ENCODE results near the gene IMMT. TPM values are rescaled to one million over a fixed set of nuclear protein-coding genes. Genes with fewer than 3 reads are reported as not detected.

The IMMT gene
- total and polyA plus RNA-seq, 9 of the 15 experiments (the other 6 are each of a cell fraction or from before 2014, with no cell fraction given) = 119 to 294 (median 140) TPM

DNA sequence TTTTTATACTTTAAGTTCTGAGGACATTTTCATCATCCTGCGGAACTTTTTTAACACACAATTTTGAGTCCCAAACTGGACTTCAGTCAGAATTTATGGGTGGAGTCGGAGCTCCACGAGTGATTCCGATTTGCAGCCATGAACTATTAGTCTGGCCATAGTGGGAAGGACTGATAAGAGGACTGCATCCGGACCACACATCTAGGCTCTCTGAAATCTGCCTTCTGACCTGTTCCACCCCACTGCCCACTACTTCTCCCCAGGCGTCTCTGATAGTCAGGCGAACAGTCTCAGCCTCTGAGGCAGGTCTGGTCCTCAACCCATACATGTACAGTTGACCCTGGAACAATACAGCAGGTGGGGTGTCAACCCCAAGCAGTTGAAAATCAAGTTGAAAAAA lies 9.2 kb upstream of the IMMT start (continued):
- TF ChIP-seq, protein P1, sequence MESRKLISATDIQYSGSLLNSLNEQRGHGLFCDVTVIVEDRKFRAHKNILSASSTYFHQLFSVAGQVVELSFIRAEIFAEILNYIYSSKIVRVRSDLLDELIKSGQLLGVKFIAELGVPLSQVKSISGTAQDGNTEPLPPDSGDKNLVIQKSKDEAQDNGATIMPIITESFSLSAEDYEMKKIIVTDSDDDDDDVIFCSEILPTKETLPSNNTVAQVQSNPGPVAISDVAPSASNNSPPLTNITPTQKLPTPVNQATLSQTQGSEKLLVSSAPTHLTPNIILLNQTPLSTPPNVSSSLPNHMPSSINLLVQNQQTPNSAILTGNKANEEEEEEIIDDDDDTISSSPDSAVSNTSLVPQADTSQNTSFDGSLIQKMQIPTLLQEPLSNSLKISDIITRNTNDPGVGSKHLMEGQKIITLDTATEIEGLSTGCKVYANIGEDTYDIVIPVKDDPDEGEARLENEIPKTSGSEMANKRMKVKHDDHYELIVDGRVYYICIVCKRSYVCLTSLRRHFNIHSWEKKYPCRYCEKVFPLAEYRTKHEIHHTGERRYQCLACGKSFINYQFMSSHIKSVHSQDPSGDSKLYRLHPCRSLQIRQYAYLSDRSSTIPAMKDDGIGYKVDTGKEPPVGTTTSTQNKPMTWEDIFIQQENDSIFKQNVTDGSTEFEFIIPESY (CRISPR knock-in tag; IDR thresholded peaks at IDR 0.05) = no peak
- no peak for TF ChIP-seq TAF15 (IDR thresholded peaks at IDR 0.05; ENCODE audit: low read depth, low read length)
- no peak for TF ChIP-seq NFYB (IDR thresholded peaks at IDR 0.05; ENCODE audit: extremely low read depth, insufficient read length)
- peak; percentile 56; the same call in 1 of the 2 replicates for TF ChIP-seq GATAD2B (IDR thresholded peaks at IDR 0.05; ENCODE audit: borderline replicate concordance)
- TF ChIP-seq NFRKB (IDR thresholded peaks at IDR 0.05; ENCODE audit: low read depth) = no peak
- TF ChIP-seq HNRNPH1 (optimal IDR thresholded peaks at IDR 0.05; ENCODE audit: low read depth, low read length) = no peak
- TF ChIP-seq JUN (IDR thresholded peaks at IDR 0.05; ENCODE audit: borderline replicate concordance, low read depth, low read length) = no peak
- no peak for TF ChIP-seq JUN (CRISPR knock-in tag; IDR thresholded peaks at IDR 0.05; ENCODE audit: borderline replicate concordance)
- TF ChIP-seq PHF20 (IDR thresholded peaks at IDR 0.05; ENCODE audit: partially characterized antibody) = no peak
- no peak for TF ChIP-seq ZNF124 (CRISPR knock-in tag; IDR thresholded peaks at IDR 0.05)
- TF ChIP-seq, protein P2, sequence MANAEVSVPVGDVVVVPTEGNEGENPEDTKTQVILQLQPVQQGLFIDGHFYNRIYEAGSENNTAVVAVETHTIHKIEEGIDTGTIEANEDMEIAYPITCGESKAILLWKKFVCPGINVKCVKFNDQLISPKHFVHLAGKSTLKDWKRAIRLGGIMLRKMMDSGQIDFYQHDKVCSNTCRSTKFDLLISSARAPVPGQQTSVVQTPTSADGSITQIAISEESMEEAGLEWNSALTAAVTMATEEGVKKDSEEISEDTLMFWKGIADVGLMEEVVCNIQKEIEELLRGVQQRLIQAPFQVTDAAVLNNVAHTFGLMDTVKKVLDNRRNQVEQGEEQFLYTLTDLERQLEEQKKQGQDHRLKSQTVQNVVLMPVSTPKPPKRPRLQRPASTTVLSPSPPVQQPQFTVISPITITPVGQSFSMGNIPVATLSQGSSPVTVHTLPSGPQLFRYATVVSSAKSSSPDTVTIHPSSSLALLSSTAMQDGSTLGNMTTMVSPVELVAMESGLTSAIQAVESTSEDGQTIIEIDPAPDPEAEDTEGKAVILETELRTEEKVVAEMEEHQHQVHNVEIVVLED (CRISPR knock-in tag; IDR thresholded peaks at IDR 0.05) = no peak
- TF ChIP-seq ZNF224 (CRISPR knock-in tag; IDR thresholded peaks at IDR 0.05) = no peak
- no peak; the same call in 1 of the 2 replicates for TF ChIP-seq CTBP1 (IDR thresholded peaks at IDR 0.05; ENCODE audit: borderline replicate concordance)
- TF ChIP-seq CBX5 (IDR thresholded peaks at IDR 0.05; ENCODE audit: borderline replicate concordance, low read depth) = no peak
- no peak for TF ChIP-seq ZKSCAN3 (CRISPR knock-in tag; IDR thresholded peaks at IDR 0.05)
- no peak for TF ChIP-seq FOS (IDR thresholded peaks at IDR 0.05; ENCODE audit: extremely low read depth, insufficient read length)
- no peak for TF ChIP-seq SMC3 (conservative IDR thresholded peaks at IDR 0.05; ENCODE audit: insufficient read depth, low read depth, low read length)
- no peak for TF ChIP-seq MCM5 (IDR thresholded peaks at IDR 0.05; ENCODE audit: low read depth)
- TF ChIP-seq HMG20B (CRISPR knock-in tag; IDR thresholded peaks at IDR 0.05) = no peak
- no peak for TF ChIP-seq TEAD2 (tag; IDR thresholded peaks at IDR 0.05)
- TF ChIP-seq, protein P3, sequence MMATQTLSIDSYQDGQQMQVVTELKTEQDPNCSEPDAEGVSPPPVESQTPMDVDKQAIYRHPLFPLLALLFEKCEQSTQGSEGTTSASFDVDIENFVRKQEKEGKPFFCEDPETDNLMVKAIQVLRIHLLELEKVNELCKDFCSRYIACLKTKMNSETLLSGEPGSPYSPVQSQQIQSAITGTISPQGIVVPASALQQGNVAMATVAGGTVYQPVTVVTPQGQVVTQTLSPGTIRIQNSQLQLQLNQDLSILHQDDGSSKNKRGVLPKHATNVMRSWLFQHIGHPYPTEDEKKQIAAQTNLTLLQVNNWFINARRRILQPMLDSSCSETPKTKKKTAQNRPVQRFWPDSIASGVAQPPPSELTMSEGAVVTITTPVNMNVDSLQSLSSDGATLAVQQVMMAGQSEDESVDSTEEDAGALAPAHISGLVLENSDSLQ (IDR thresholded peaks at IDR 0.05) = 0 out of 2 replicates have a peak, but pooled peaks have one; percentile 8
- no peak for TF ChIP-seq BCL6 (CRISPR knock-in tag; IDR thresholded peaks at IDR 0.05)
- peak in 1 of 2 experiments; percentile 29; a peak in 1 of 3 replicates for TF ChIP-seq CBX3 (IDR thresholded peaks at IDR 0.05; ENCODE audit: borderline replicate concordance in 1 of 2, low read length in 2 of 2)
- TF ChIP-seq, protein P4, sequence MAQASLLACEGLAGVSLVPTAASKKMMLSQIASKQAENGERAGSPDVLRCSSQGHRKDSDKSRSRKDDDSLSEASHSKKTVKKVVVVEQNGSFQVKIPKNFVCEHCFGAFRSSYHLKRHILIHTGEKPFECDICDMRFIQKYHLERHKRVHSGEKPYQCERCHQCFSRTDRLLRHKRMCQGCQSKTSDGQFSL (CRISPR knock-in tag; IDR thresholded peaks at IDR 0.05) = no peak
- TF ChIP-seq, protein P4 (tag; IDR thresholded peaks at IDR 0.05) = no peak

Measured in K562 (cell line).